ENCODE measurements around the gene ZNF526.

- TF ChIP-seq OSR1 (CRISPR knock-in tag; IDR thresholded peaks at IDR 0.05) (no peak), ARNTL (CRISPR knock-in tag; IDR thresholded peaks at IDR 0.05; ENCODE audit: borderline replicate concordance, low read depth) (no peak), BACH2 (CRISPR knock-in tag; IDR thresholded peaks at IDR 0.05; ENCODE audit: borderline replicate concordance) (no peak), PATZ1 (CRISPR knock-in tag; IDR thresholded peaks at IDR 0.05; ENCODE audit: borderline replicate concordance) (no peak), POU6F1 (CRISPR knock-in tag; IDR thresholded peaks at IDR 0.05; ENCODE audit: borderline replicate concordance, low read depth) (no peak), ZNF70 (CRISPR knock-in tag; IDR thresholded peaks at IDR 0.05) (no peak), ZFP3 (CRISPR knock-in tag; IDR thresholded peaks at IDR 0.05) (no peak), RARB (CRISPR knock-in tag; IDR thresholded peaks at IDR 0.05) (no peak), CSRNP3 (CRISPR knock-in tag; IDR thresholded peaks at IDR 0.05) (no peak), ESRRG (CRISPR knock-in tag; IDR thresholded peaks at IDR 0.05) (no peak), PPARA (CRISPR knock-in tag; IDR thresholded peaks at IDR 0.05; ENCODE audit: borderline replicate concordance) (no peak), ZFP30 (CRISPR knock-in tag; IDR thresholded peaks at IDR 0.05) (no peak), TCF4 (CRISPR knock-in tag; IDR thresholded peaks at IDR 0.05; ENCODE audit: borderline replicate concordance) (no peak)
Observed at GRCh38 chr19:42193294-42193693, 26.8 kb upstream of the ZNF526 start.

Measured in SK-N-SH treated with all-trans-retinoic acid at 6 μM for 48 hours (cell line).